Activated T-helper 17 cell treated with anti-CD3 and anti-CD28 coated beads, Interleukin-2, amount 50 U/mL, for 72 hours (primary cell): ENCODE measurements around the gene DERL3. TPM values are rescaled to one million over a fixed set of nuclear protein-coding genes. Genes with fewer than 3 reads are reported as not detected.

Experiments used
- ATAC-seq: fragments of 150-1000 bp; cut with Tn5 transposase; replicated peaks from 2 replicates; pipeline ENCODE4 v1.10.0; 2021; ENCODE audit warnings: mild to moderate bottlenecking, moderate library complexity
- H3K27ac Mint-ChIP-seq: one replicate; pipeline ENCODE4 v1.8.0; 2022; ENCODE audit warnings: mixed read lengths
- H3K27me3 Mint-ChIP-seq: one replicate; pipeline ENCODE4 v1.8.0; 2022; ENCODE audit warnings: mixed read lengths
- H3K36me3 Mint-ChIP-seq: one replicate; pipeline ENCODE4 v1.8.0; 2022; ENCODE audit warnings: low read depth, mild to moderate bottlenecking, mixed read lengths
- H3K4me1 Mint-ChIP-seq: one replicate; pipeline ENCODE4 v1.8.0; 2022; ENCODE audit warnings: mixed read lengths
- H3K4me3 Mint-ChIP-seq: one replicate; pipeline ENCODE4 v1.8.0; 2022; ENCODE audit warnings: mild to moderate bottlenecking, mixed read lengths
- H3K9me3 Mint-ChIP-seq: one replicate; pipeline ENCODE4 v1.8.0; 2022; ENCODE audit warnings: mixed read lengths
- total RNA-seq, 2 donors: library from RNA; stranded (reverse); gene quantifications; one replicate each; pipeline ENCODE4 v1.2.3, GENCODE V29; 2022

DERL3 gene
- total RNA-seq, 2 donors from 2014 or later: 5.0 to 9.3 TPM

- H3K27me3 Mint-ChIP-seq: no peaks in the 10 kb centered on the region
- no peaks in the 10 kb centered on the region for H3K9me3 Mint-ChIP-seq
- no peak overlapping the region for H3K27ac Mint-ChIP-seq
- peaks cover 85% of the 10 kb centered on the region for H3K36me3 Mint-ChIP-seq
- no peak overlapping the region for H3K4me3 Mint-ChIP-seq
- no peak for ATAC-seq
- peaks cover 6% of the 10 kb centered on the region for H3K4me1 Mint-ChIP-seq
These were observed 22.4 kb downstream of the DERL3 start for GRCh38 chr22:23816156-23816976.

GRCh38 chr22:23815541-23816155 lies 23.2 kb downstream of the DERL3 start:
- H3K4me1 Mint-ChIP-seq: peaks cover 4% of the 10 kb centered on the region
- no peak overlapping the region for H3K4me3 Mint-ChIP-seq
- no peaks in the 10 kb centered on the region for H3K27me3 Mint-ChIP-seq
- H3K9me3 Mint-ChIP-seq: no peaks in the 10 kb centered on the region
- peaks cover 85% of the 10 kb centered on the region for H3K36me3 Mint-ChIP-seq
- H3K27ac Mint-ChIP-seq: no peak overlapping the region
- no peak for ATAC-seq

- no peak overlapping the region for H3K4me3 Mint-ChIP-seq
- no peaks in the 10 kb centered on the region for H3K27me3 Mint-ChIP-seq
- H3K27ac Mint-ChIP-seq: no peak overlapping the region
- H3K4me1 Mint-ChIP-seq: no peaks in the 10 kb centered on the region
- H3K36me3 Mint-ChIP-seq: peaks cover 67% of the 10 kb centered on the region
- no peak for ATAC-seq
- no peaks in the 10 kb centered on the region for H3K9me3 Mint-ChIP-seq
These were observed 26.4 kb downstream of the DERL3 start for GRCh38 chr22:23812378-23812777.

- Mint-ChIP-seq H3K27me3 (no peaks in the 10 kb centered on the region), H3K27ac (no peak overlapping the region), H3K4me3 (no peak overlapping the region), H3K9me3 (no peaks in the 10 kb centered on the region), H3K36me3 (peaks cover 81% of the 10 kb centered on the region), H3K4me1 (peaks cover 4% of the 10 kb centered on the region)
- no peak for ATAC-seq
These were observed 32.0 kb downstream of the DERL3 start for GRCh38 chr22:23806837-23807236.

- Mint-ChIP-seq H3K4me3 (no peak overlapping the region), H3K27me3 (no peaks in the 10 kb centered on the region), H3K9me3 (no peaks in the 10 kb centered on the region), H3K36me3 (peaks cover 81% of the 10 kb centered on the region), H3K4me1 (peaks cover 4% of the 10 kb centered on the region), H3K27ac (no peak overlapping the region)
- ATAC-seq: no peak
These were observed 34.0 kb downstream of the DERL3 start for GRCh38 chr22:23804781-23805291.

GRCh38 chr22:23803001-23803819 lies 35.6 kb downstream of the DERL3 start:
- H3K36me3 Mint-ChIP-seq: peaks cover 92% of the 10 kb centered on the region
- no peaks in the 10 kb centered on the region for H3K27me3 Mint-ChIP-seq
- peaks cover 4% of the 10 kb centered on the region for H3K4me1 Mint-ChIP-seq
- peak overlapping the region; percentile 46 for H3K27ac Mint-ChIP-seq
- H3K9me3 Mint-ChIP-seq: no peaks in the 10 kb centered on the region
- no peak overlapping the region for H3K4me3 Mint-ChIP-seq
- ATAC-seq: no peak

GRCh38 chr22:23801886-23802377 lies 36.9 kb downstream of the DERL3 start:
- Mint-ChIP-seq H3K27me3 (no peaks in the 10 kb centered on the region), H3K4me1 (peaks cover 4% of the 10 kb centered on the region), H3K27ac (peak overlapping the region; percentile 46), H3K36me3 (peaks cover 91% of the 10 kb centered on the region), H3K4me3 (no peak overlapping the region), H3K9me3 (no peaks in the 10 kb centered on the region)
- no peak for ATAC-seq

- Mint-ChIP-seq H3K27me3 (no peaks in the 10 kb centered on the region), H3K4me1 (peaks cover 4% of the 10 kb centered on the region), H3K9me3 (no peaks in the 10 kb centered on the region), H3K36me3 (peaks cover 90% of the 10 kb centered on the region), H3K27ac (peak overlapping the region; percentile 46), H3K4me3 (no peak overlapping the region)
- ATAC-seq: no peak
These were observed 37.5 kb downstream of the DERL3 start for GRCh38 chr22:23801238-23801821.

GRCh38 chr22:23800297-23801237 lies 38.2 kb downstream of the DERL3 start:
- Mint-ChIP-seq H3K9me3 (no peaks in the 10 kb centered on the region), H3K27ac (no peak overlapping the region), H3K4me1 (peaks cover 4% of the 10 kb centered on the region), H3K4me3 (no peak overlapping the region), H3K36me3 (peaks cover 90% of the 10 kb centered on the region), H3K27me3 (no peaks in the 10 kb centered on the region)
- ATAC-seq: no peak

- Mint-ChIP-seq H3K36me3 (peaks cover 85% of the 10 kb centered on the region), H3K9me3 (no peaks in the 10 kb centered on the region), H3K27me3 (no peaks in the 10 kb centered on the region), H3K4me1 (no peaks in the 10 kb centered on the region), H3K27ac (no peak overlapping the region), H3K4me3 (no peak overlapping the region)
- ATAC-seq: no peak
These were observed 42.3 kb downstream of the DERL3 start for GRCh38 chr22:23796461-23796860.

- peaks cover 63% of the 10 kb centered on the region for H3K36me3 Mint-ChIP-seq
- H3K27me3 Mint-ChIP-seq: no peaks in the 10 kb centered on the region
- no peaks in the 10 kb centered on the region for H3K9me3 Mint-ChIP-seq
- H3K27ac Mint-ChIP-seq: peak overlapping the region; percentile 78
- H3K4me1 Mint-ChIP-seq: peaks cover 6% of the 10 kb centered on the region
- H3K4me3 Mint-ChIP-seq: no peak overlapping the region
- no peak for ATAC-seq
These were observed 45.5 kb downstream of the DERL3 start for GRCh38 chr22:23793326-23793725.

GRCh38 chr22:23791738-23792645 lies 46.8 kb downstream of the DERL3 start:
- H3K27ac Mint-ChIP-seq: no peak overlapping the region

More at GRCh38 chr22:23791738-23792645, 46.8 kb downstream of the DERL3 start:
- Mint-ChIP-seq H3K4me1 (peaks cover 6% of the 10 kb centered on the region), H3K36me3 (peaks cover 55% of the 10 kb centered on the region), H3K27me3 (no peaks in the 10 kb centered on the region), H3K4me3 (no peak overlapping the region), H3K9me3 (no peaks in the 10 kb centered on the region)
- ATAC-seq: no peak
